ENCODE results near the gene CRACDL.

DNA sequence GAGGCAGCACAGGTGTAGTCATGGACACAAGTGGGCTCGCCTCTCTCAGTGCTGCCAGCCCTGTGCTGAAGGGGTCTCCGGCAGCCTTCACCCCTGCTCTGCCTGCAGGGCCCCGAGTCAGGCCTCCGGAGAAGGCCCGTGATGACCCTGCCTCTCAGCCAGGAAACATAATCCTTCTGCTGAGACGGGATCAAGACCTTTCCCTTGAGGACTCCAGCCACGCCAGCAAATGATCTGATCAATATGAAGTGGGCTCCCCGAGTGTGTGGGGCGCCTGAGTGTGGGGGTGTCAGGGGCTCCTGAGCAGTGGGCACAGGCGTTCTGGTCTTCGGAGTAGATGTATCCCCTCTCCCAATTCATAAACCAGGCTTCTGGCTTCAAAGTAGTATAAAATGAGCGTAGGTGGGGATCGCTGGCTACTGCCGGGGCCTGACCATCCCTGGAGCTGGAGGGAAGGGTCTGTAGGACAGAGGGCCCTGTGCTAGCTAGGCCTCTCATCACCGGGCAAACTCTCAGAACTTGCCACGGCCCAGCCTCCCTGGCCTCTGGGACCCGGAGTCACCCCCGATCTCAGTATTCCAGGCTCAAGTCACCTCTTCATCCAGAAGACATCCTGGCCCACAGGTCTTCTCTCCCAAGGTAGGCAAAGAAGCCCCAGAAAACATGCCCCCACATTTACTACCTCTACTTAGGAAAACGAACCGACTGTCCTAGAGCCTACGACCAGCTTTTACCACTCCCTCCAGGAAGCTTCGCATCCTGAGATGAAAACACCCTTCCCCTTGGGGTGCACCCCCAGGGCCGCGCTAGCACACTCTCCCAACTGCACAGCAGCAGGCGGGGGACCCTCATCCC lies 33.6 kb downstream of the CRACDL start:
- no peak for TF ChIP-seq ELF4 (IDR thresholded peaks at IDR 0.05)
- no peak for TF ChIP-seq FOXM1 (IDR thresholded peaks at IDR 0.05; ENCODE audit: borderline replicate concordance)
- no peak for TF ChIP-seq FOXK2 (IDR thresholded peaks at IDR 0.05)
- TF ChIP-seq HDGF (IDR thresholded peaks at IDR 0.05; ENCODE audit: borderline replicate concordance): no peak
- no peak for TF ChIP-seq NFRKB (IDR thresholded peaks at IDR 0.05)
- no peak for TF ChIP-seq CTBP1 (IDR thresholded peaks at IDR 0.05; ENCODE audit: borderline replicate concordance)
- no peak for TF ChIP-seq BHLHE40 (IDR thresholded peaks at IDR 0.05; ENCODE audit: borderline replicate concordance)
- TF ChIP-seq SUZ12 (IDR thresholded peaks at IDR 0.05): no peak
- no peak for TF ChIP-seq TARDBP (IDR thresholded peaks at IDR 0.05)
- TF ChIP-seq LEF1 (IDR thresholded peaks at IDR 0.05; ENCODE audit: borderline replicate concordance): no peak
- no peak for TF ChIP-seq SP1 (IDR thresholded peaks at IDR 0.05)
- TF ChIP-seq ARNT (IDR thresholded peaks at IDR 0.05): no peak
- TF ChIP-seq L3MBTL2 (conservative IDR thresholded peaks at IDR 0.05): no peak

Data from HEK293T (cell line).